Activated T-cell treated with anti-CD3 and anti-CD28 coated beads, Interleukin-2, amount 50 U/mL, for 1 hour (primary cell): ENCODE results near the gene ITPRID1.

Experiments used
- DNase-seq: peaks from one replicate; pipeline ENCODE4 v3.0.0-alpha.2; 2020

The ITPRID1 gene

DNA sequence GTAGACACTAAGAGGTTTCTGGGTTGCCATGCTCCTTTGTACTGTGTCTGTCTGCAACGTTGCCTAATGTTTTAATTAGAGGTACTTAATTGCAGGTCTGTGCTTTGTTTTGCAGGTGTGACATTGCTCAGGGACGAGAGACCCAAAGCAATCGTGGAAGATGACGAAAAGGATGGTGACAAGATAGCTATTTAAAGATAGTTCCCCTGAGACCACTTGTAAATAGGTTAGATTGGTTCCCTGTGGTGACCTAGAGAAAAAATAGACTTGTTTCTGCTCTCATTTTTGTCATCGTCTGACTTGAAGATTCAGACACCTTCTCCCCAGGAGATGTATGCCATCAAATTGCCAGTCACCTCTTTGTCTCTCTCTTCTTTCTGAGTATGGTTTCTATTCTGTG is 193.2 kb downstream of the ITPRID1 start:
- no peak for DNase-seq
